ENCODE measurements around the gene ZNF605. TPM values are rescaled to one million over a fixed set of nuclear protein-coding genes. Genes with fewer than 3 reads are reported as not detected.

The ZNF605 gene
- total and polyA plus RNA-seq, 10 of the 15 experiments (the other 5 are each of a cell fraction or from before 2014, with no cell fraction given): 0.95 to 4.8 (median 2.5) TPM

GRCh38 chr12:132941336-132941954 lies 14.7 kb downstream of the ZNF605 start:
- no peaks in the 10 kb centered on the region for H3K4me1 ChIP-seq (ENCODE audit: control insufficient read depth, insufficient read depth, low read length)
- SMC1A ChIA-PET (ENCODE audit: uncharacterized antibody, unreplicated experiment): no interaction called here
- TF ChIP-seq YBX1 (IDR thresholded peaks at IDR 0.05) (no peak), TCF12 (IDR thresholded peaks at IDR 0.05; ENCODE audit: low read depth, low read length) (no peak), SMAD5 (IDR thresholded peaks at IDR 0.05; ENCODE audit: low read depth) (no peak), TCF3 (IDR thresholded peaks at IDR 0.05; ENCODE audit: borderline replicate concordance, insufficient read depth, low read depth, low read length) (no peak), MTA2 (IDR thresholded peaks at IDR 0.05; ENCODE audit: low read depth) (no peak), ETV6 (conservative IDR thresholded peaks at IDR 0.05 in 1 of 2, IDR thresholded peaks at IDR 0.05 in 1 of 2; ENCODE audit: borderline replicate concordance in 1 of 2, low read depth in 1 of 2) (no peak), GABPA (IDR thresholded peaks at IDR 0.05; ENCODE audit: low read depth) (no peak), MYB (IDR thresholded peaks at IDR 0.05; ENCODE audit: borderline replicate concordance, low read depth, low read length) (no peak), HSF1 (IDR thresholded peaks at IDR 0.05; ENCODE audit: low read depth, low read length) (no peak), ESRRA (IDR thresholded peaks at IDR 0.05; ENCODE audit: low read length) (no peak), KLF5 (IDR thresholded peaks at IDR 0.05; ENCODE audit: partially characterized antibody) (no peak), HDAC2 (IDR thresholded peaks at IDR 0.05) (no peak), NFXL1 (IDR thresholded peaks at IDR 0.05; ENCODE audit: borderline replicate concordance) (no peak)
- TF ChIP-seq, protein P1, sequence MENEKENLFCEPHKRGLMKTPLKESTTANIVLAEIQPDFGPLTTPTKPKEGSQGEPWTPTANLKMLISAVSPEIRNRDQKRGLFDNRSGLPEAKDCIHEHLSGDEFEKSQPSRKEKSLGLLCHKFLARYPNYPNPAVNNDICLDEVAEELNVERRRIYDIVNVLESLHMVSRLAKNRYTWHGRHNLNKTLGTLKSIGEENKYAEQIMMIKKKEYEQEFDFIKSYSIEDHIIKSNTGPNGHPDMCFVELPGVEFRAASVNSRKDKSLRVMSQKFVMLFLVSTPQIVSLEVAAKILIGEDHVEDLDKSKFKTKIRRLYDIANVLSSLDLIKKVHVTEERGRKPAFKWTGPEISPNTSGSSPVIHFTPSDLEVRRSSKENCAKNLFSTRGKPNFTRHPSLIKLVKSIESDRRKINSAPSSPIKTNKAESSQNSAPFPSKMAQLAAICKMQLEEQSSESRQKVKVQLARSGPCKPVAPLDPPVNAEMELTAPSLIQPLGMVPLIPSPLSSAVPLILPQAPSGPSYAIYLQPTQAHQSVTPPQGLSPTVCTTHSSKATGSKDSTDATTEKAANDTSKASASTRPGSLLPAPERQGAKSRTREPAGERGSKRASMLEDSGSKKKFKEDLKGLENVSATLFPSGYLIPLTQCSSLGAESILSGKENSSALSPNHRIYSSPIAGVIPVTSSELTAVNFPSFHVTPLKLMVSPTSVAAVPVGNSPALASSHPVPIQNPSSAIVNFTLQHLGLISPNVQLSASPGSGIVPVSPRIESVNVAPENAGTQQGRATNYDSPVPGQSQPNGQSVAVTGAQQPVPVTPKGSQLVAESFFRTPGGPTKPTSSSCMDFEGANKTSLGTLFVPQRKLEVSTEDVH (IDR thresholded peaks at IDR 0.05; ENCODE audit: low read depth, partially characterized antibody): no peak
- TF ChIP-seq, protein P2, sequence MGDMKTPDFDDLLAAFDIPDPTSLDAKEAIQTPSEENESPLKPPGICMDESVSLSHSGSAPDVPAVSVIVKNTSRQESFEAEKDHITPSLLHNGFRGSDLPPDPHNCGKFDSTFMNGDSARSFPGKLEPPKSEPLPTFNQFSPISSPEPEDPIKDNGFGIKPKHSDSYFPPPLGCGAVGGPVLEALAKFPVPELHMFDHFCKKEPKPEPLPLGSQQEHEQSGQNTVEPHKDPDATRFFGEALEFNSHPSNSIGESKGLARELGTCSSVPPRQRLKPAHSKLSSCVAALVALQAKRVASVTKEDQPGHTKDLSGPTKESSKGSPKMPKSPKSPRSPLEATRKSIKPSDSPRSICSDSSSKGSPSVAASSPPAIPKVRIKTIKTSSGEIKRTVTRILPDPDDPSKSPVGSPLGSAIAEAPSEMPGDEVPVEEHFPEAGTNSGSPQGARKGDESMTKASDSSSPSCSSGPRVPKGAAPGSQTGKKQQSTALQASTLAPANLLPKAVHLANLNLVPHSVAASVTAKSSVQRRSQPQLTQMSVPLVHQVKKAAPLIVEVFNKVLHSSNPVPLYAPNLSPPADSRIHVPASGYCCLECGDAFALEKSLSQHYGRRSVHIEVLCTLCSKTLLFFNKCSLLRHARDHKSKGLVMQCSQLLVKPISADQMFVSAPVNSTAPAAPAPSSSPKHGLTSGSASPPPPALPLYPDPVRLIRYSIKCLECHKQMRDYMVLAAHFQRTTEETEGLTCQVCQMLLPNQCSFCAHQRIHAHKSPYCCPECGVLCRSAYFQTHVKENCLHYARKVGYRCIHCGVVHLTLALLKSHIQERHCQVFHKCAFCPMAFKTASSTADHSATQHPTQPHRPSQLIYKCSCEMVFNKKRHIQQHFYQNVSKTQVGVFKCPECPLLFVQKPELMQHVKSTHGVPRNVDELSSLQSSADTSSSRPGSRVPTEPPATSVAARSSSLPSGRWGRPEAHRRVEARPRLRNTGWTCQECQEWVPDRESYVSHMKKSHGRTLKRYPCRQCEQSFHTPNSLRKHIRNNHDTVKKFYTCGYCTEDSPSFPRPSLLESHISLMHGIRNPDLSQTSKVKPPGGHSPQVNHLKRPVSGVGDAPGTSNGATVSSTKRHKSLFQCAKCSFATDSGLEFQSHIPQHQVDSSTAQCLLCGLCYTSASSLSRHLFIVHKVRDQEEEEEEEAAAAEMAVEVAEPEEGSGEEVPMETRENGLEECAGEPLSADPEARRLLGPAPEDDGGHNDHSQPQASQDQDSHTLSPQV (IDR thresholded peaks at IDR 0.05): no peak
- 92% methylated on average over 33 of the region's 34 CpGs for WGBS (ENCODE audit: insufficient coverage, insufficient replicate concordance, low lambda C conversion rate, missing lambda C conversion rate)
- H3K9ac ChIP-seq (ENCODE audit: control insufficient read depth, insufficient read depth, low read length): no peak overlapping the region
- no peaks in the 10 kb centered on the region for H3K27me3 ChIP-seq (replicated peaks in 1 of 2; ENCODE audit: control insufficient read depth in 2 of 2, insufficient read depth in 2 of 2, low read length in 1 of 2)
- in situ Hi-C loops (cut with MboI): no loop called here
- no peaks in the 10 kb centered on the region for H3K79me2 ChIP-seq (ENCODE audit: control insufficient read depth, insufficient read depth, low read length)
- BruUV-seq (replicated peaks): no TSS peak
- POLR2A ChIA-PET: no interaction called here
- no peaks in the 10 kb centered on the region for H4K20me1 ChIP-seq (ENCODE audit: control insufficient read depth, insufficient read depth)
- ATAC-seq (no peak), FAIRE-seq (no peak), DNase-seq (ENCODE audit: low read depth, low spot score) (no peak)
- CTCF ChIA-PET: no interaction called here
- H3K4me2 ChIP-seq (ENCODE audit: control insufficient read depth, insufficient read depth): no peak overlapping the region
- H2AFZ ChIP-seq (ENCODE audit: control insufficient read depth, low read depth, low read length): no peak overlapping the region
- peaks cover 2 to 14% of the 10 kb centered on the region in 2 experiments; a peak in 3 of 4 replicates for H3K36me3 ChIP-seq (ENCODE audit: control insufficient read depth in 2 of 2, insufficient read depth in 2 of 2, low read length in 1 of 2)
- H3K9me3 ChIP-seq (replicated peaks; ENCODE audit: control insufficient read depth, insufficient read depth, low read length): peaks cover 36% of the 10 kb centered on the region; the same call in 2 of the 3 replicates
- RAD21 ChIA-PET (ENCODE audit: unreplicated experiment): no interaction called here
- no peak overlapping the region for H3K27ac ChIP-seq (ENCODE audit: control insufficient read depth, insufficient read depth)
- intact Hi-C loops (cut with micrococcal nuclease; ENCODE audit: unreplicated experiment): no loop called here
- no peak overlapping the region for H3K4me3 ChIP-seq

All from GM12878 (cell line).